M059J (cell line): Measurements from ENCODE around the gene KCNN3. TPM values are rescaled to one million over a fixed set of nuclear protein-coding genes. Genes with fewer than 3 reads are reported as not detected.
A peak's percentile ranks its signal among the peaks of the same experiment; 100 is the strongest.

Experiments used
- DNase-seq: peaks from one replicate; pipeline ENCODE4 v3.0.0-alpha.2; 2012; ENCODE audit warnings: low read depth
- total RNA-seq: library from RNA; depleted of rRNA; stranded (reverse); fragments of >200 nt; shearing (Covaris generic); gene quantifications from 2 replicates; pipeline ENCODE4 v1.2.3, GENCODE V29; 2014

Gene KCNN3
- total RNA-seq, 1 experiment from 2014 or later = 0.37 TPM

- no peak for DNase-seq
These were observed 28.7 kb downstream of the KCNN3 start for GRCh38 chr1:154841384-154841783.

- DNase-seq = peak; percentile 20
These were observed 29.6 kb downstream of the KCNN3 start for GRCh38 chr1:154840269-154841176.

GRCh38 chr1:154839691-154840090, 30.4 kb downstream of the KCNN3 start:
- DNase-seq = no peak

GRCh38 chr1:154838988-154839387, 31.1 kb downstream of the KCNN3 start:
- DNase-seq = no peak

DNA sequence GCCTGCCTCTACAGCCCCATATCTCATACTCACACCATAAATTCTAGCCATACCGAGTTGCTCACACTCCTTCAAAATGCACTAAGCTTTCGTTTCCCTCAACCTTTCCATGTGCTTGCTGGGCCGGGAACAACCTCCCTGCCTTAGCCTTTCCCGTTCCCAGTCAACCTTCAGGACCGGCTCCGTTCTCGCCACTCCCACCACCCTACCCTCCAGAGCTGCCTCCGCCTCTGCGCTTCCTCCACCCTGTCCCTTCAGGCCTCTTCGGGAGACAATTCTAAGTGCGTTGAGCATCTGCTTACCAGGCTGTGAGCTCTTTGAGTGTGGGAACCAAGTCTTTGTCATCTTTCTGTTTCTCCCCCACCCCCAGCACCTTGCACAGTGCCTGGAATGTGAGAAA, 31.6 kb downstream of the KCNN3 start:
- no peak for DNase-seq

DNA sequence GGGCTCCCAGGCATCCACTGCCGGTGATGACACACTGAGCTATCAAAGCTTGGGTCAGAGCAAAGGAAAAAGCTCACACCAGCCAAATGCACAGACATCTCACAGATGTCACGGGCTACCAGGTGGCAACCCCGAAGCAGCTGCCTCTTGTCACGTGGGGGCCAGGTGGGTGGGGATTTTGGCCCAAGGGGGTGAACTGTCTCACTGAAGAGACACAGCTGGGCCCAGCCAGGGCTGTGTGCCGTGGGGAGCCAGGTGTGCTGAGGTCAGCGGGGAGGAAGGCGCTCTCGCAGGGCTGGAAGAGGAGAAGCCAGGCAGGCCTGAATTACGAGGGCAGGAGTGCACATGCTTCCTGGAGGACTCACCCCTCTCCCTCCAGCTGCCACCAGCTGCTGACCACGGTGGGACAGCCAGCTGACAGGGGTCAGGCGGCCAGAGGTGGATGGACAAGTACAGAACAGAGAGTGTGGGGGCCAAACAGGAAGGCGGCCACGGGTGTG, 32.4 kb downstream of the KCNN3 start:
- no peak for DNase-seq

DNA sequence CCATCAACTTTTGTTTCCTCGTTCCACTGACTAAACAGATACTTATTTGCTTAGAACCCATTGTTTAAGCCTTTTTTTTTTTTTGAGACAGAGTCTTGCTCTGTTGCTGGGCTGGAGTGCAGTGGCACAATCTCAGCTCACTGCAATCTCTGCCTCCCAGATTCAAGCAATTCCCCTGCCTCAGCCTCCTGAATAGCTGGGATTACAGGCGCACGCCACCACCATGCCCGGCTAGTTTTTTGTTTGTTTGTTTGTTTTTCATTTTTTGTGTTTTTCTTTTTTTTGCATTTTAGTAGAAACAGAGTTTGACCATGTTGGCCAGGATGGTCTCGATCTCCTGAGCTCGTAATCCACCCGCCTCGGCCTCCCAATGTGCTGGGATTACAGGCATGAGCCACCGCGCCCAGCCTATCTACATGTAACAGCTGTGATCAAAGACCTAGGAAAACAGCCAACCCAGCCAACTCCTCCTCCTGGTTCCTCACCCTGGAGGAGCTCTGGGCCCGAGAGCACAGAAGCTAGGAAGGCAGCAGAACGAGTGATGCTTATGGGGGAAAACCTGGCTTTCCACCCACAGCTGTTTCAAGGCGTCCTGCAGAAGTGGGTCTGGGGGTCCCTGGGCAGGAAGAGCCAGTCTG, 32.9 kb downstream of the KCNN3 start:
- no peak for DNase-seq

DNA sequence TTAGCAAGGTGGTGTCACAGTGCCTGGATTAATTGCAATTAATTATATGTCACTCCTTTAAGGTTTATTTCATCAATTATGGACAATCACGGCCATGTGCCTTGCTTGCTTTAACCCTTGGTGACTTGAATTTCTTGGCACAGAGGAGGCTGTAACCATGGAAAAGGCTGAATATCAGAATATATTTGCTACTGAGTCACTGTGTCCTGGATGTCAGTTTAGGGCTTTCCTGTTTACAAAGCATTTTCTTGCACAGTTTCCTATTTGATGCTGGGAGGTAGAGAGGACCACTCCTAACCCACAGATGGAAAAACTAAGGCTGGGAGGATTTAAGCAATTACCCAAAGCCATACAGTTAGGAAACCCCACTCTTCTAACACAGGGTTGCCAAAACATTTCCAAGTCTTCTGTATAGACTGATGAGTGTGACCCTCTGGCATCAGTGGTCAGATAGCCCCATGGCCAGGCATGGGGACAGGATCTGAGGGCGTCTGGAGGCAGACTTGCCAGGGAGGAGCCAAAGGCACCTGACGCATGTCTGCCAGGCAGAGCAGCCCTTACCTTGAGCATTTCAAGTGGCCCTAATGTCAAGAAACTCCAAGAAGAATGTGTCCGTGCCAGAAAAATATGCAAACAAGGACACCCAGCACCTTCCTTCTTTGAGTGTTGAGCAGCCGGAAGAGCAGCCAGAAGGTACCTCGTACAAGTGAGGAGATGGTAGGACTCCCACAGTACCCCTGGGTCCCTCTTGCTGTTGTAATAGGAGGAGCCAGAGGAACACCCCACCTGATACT, 34.4 kb downstream of the KCNN3 start:
- no peak for DNase-seq

- DNase-seq = no peak
These were observed 36.2 kb downstream of the KCNN3 start for GRCh38 chr1:154833841-154834240.

- DNase-seq = no peak
These were observed 36.9 kb downstream of the KCNN3 start for GRCh38 chr1:154833209-154833608.

DNA sequence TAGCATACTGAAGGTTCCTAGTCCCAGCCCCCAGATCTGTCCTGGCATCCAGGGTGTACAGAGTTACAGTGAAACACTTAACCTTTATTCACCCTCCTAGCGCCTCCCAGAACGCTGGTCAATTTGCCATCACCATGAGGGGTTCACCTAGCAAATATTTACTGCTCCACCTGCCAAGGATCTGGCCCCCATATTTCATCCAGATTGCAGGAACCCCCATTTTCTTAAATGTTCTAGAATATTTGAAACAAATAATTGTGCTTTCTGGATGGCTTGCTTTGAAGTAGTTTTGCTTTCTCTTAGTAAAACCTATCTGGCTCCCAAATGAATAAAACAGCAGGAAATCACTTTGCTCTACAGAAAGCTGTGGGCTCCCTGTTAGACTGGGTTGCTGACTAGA, 37.7 kb downstream of the KCNN3 start:
- DNase-seq = no peak

GRCh38 chr1:154831462-154831861, 38.6 kb downstream of the KCNN3 start:
- no peak for DNase-seq

DNA sequence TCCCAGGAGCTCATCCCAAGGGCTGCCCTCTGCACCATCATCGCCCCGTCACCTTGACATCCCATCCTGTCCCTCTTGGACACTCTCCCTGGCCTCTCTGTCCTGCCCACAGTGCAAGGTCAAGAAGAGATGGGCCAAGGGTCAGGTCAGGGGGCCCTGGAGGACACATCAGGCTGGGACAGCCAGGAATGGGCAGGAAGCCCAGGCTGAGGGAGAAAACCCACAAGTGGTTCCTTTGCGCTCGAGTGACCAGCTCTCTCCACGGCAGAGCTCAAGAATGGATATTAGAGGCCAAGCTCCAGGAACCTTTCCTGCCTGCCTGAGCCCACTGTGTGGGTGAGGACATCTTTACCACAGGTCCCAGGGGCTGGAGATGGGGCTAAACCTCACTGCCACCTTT, 41.0 kb downstream of the KCNN3 start:
- DNase-seq = no peak

GRCh38 chr1:154824179-154825000, 45.7 kb downstream of the KCNN3 start:
- DNase-seq = no peak

- no peak for DNase-seq
These were observed 47.4 kb downstream of the KCNN3 start for GRCh38 chr1:154822717-154823116.

GRCh38 chr1:154822233-154822632, 47.8 kb downstream of the KCNN3 start:
- no peak for DNase-seq

DNA sequence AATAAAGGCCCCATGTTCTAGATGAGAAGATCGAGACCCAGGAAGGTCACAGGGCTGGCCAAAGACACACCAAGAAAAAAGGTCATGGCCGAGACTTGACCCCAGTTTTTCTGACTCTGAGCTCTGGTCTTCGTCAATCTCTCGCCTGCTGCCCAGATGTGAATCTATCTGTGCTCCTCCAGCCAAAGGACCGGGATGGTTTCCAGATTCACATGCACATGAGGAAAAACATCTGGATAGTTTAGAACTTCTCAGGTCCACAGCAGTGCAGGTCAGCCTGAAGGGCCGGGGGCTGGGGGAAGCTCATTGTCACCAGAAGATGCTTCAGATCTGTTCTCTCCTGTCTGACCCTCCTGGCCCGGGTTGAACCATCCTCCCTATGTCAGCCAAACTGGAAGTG, 49.0 kb downstream of the KCNN3 start:
- DNase-seq = no peak

- DNase-seq = no peak
These were observed 49.4 kb downstream of the KCNN3 start for GRCh38 chr1:154820646-154821045.

DNA sequence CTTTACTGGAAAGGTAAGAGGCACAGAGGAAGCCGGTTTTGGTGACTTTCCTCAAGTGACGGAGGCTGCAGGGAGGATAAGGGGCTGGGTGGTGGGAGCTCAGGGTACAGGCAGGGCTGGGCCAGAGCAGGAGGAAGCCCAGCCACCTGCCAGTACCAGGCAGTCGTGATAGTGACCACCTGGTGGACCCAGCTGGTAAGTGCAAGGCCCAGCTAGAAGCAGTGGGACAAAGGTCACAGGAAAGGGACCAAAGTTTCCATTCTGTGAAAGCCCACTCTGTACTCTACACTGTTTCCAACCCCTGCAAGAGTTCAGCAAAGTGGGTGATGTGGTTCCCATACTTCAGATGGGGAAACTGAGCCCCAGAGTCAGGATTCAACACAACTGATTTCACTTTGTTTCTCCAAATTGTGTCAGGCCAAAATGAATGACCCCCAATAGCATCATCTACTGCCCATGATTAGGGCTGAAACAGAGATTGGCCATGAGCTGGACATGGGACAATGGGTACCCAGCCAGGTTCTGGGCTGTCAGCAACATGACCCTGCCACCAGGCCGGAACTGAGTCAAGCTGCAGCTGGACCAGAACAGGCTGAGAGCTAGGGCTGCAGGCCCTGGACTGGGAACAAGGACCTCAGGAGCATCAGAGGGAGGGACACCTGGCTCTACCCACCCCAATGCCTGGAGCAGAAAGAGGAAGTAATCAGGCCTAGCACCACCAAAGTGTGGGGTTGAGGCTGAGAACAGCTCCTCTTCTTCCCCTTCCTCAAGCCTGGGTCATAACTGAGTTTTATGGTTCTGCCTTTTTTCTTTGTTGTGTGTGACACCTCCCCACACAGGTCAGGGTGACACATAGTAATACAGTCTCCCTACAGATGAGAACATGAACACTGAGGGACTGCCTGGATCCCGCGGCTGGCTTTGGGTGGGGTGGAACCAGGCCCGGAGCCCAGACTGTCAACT, 50.2 kb downstream of the KCNN3 start:
- peak; percentile 26 for DNase-seq

GRCh38 chr1:154818911-154819310, 51.2 kb downstream of the KCNN3 start:
- DNase-seq = no peak
